SK-N-SH (cell line): ENCODE data around the gene MT1F. TPM values are rescaled to one million over a fixed set of nuclear protein-coding genes. Genes with fewer than 3 reads are reported as not detected.

ENCODE experiments used
- CTCF ChIA-PET: fragments of 300-600, 350-600 bp; formaldehyde crosslinking; extraction: SDS; loops from one replicate; lab custom pipeline; 2021; lab: Yijun Ruan, JAX
- POLR2A ChIA-PET: fragments of 350-600 bp; sonication (Branson Sonifier 250); formaldehyde crosslinking; extraction: SDS; loops from one replicate; lab custom pipeline; 2020; ENCODE audit warnings: antibody characterized with exemption, inconsistent platforms; lab: Yijun Ruan, JAX
- DNase-seq: peaks from one replicate; pipeline ENCODE4 v3.0.0; 2012
- H2AFZ ChIP-seq: fragments of 200-600 bp; sonication (generic); 2 replicates; pipeline ENCODE4 v1.8.1; 2016; ENCODE audit warnings: antibody characterized with exemption, mild to moderate bottlenecking, low read depth
- H3F3A ChIP-seq: fragments of 200-600 bp; sonication (generic); replicated peaks from 2 replicates; pipeline ENCODE3; 2016; ENCODE audit warnings: antibody characterized with exemption, mild to moderate bottlenecking; ENCODE audit not compliant: insufficient read depth
- H3K27ac ChIP-seq, 2 experiments: fragments of 200-500 bp in 1 of 2; fragments of 200-600 bp in 1 of 2; sonication (Bioruptor generic) in 1 of 2; sonication (generic), shearing (Covaris generic) in 1 of 2; 2 replicates each; pipeline versions ENCODE4 v1.5.1 to v1.6.1; 2014 to 2016; ENCODE audit warnings: low read depth in 2 of 2, inconsistent platforms in 1 of 2, low read length in 1 of 2, mild to moderate bottlenecking in 1 of 2, mixed read lengths in 1 of 2
- H3K27me3 ChIP-seq: fragments of 200-600 bp; sonication (generic), shearing (Covaris generic); 2 replicates; pipeline ENCODE4 v1.6.1; 2016; ENCODE audit warnings: mixed run types; ENCODE audit not compliant: insufficient read depth
- H3K36me3 ChIP-seq, 2 experiments: fragments of 200-500 bp in 1 of 2; fragments of 200-600 bp in 1 of 2; sonication (Bioruptor generic) in 1 of 2; sonication (generic) in 1 of 2; replicated peaks in 1 of 2; 2 replicates each; pipeline versions ENCODE3 to v1.5.1; 2014 to 2016; ENCODE audit warnings: low read length in 1 of 2, mild to moderate bottlenecking in 1 of 2; ENCODE audit not compliant: insufficient read depth in 2 of 2, control insufficient read depth in 1 of 2
- H3K4me1 ChIP-seq, 2 experiments: fragments of 200-500 bp in 1 of 2; fragments of 200-600 bp in 1 of 2; sonication (Bioruptor generic) in 1 of 2; sonication (generic), shearing (Covaris generic) in 1 of 2; 2 replicates each; pipeline versions ENCODE4 v1.5.1 to v1.6.1; 2014 to 2016; ENCODE audit warnings: low read depth in 1 of 2, low read length in 1 of 2, mixed run types in 1 of 2; ENCODE audit not compliant: insufficient read depth in 2 of 2, control insufficient read depth in 1 of 2
- H3K4me2 ChIP-seq: fragments of 200-600 bp; sonication (generic), shearing (Covaris generic); 2 replicates; pipeline ENCODE4 v1.6.1; 2017; ENCODE audit warnings: mixed run types
- H3K4me3 ChIP-seq, 2 experiments: fragments of 200-500 bp in 1 of 2; fragments of 200-600 bp in 1 of 2; sonication (Bioruptor generic) in 1 of 2; sonication (generic), shearing (Covaris generic) in 1 of 2; 2 replicates each; pipeline versions ENCODE4 v1.5.1 to v1.8.1; 2014 to 2016; ENCODE audit warnings: low read depth in 2 of 2, inconsistent platforms in 1 of 2, low read length in 1 of 2, mild to moderate bottlenecking in 1 of 2, mixed read lengths in 1 of 2, moderate library complexity in 1 of 2
- H3K79me2 ChIP-seq: fragments of 200-600 bp; sonication (generic); 2 replicates; pipeline ENCODE4 v1.8.1; 2017; ENCODE audit warnings: mild to moderate bottlenecking; ENCODE audit not compliant: insufficient read depth
- H3K9ac ChIP-seq: fragments of 200-600 bp; sonication (generic); 2 replicates; pipeline ENCODE4 v1.6.1; 2017; ENCODE audit warnings: mixed run types
- H3K9me2 ChIP-seq: fragments of 200-600 bp; sonication (generic); 2 replicates; pipeline ENCODE4 v1.6.1; 2017; ENCODE audit warnings: mixed run types
- H3K9me3 ChIP-seq: fragments of 200-600 bp; sonication (generic); 2 replicates; pipeline ENCODE4 v1.6.1; 2017; ENCODE audit warnings: mixed run types, mild to moderate bottlenecking, moderate library complexity
- H4K20me1 ChIP-seq: fragments of 200-600 bp; sonication (generic); 2 replicates; pipeline ENCODE4 v1.6.1; 2017; ENCODE audit warnings: mild to moderate bottlenecking, mixed run types; ENCODE audit not compliant: insufficient read depth
- CTCF ChIP-seq: fragments of 200-600 bp; sonication (generic); IDR thresholded peaks from 2 replicates; pipeline ENCODE4 v1.6.1; 2017; ENCODE audit warnings: antibody characterized with exemption, mild to moderate bottlenecking, moderate library complexity
- ELF1 ChIP-seq: IDR thresholded peaks from 2 replicates; pipeline ENCODE4 v1.4.0; 2012
- EZH2phosphoT487 ChIP-seq: fragments of 200-600 bp; sonication (generic); IDR thresholded peaks from 2 replicates; pipeline ENCODE4 v1.6.1; 2017; ENCODE audit warnings: low read depth, mixed run types, mild to moderate bottlenecking, antibody characterized with exemption, moderate library complexity, borderline replicate concordance
- GABPA ChIP-seq: IDR thresholded peaks from 2 replicates; pipeline ENCODE4 v1.4.0; 2012; ENCODE audit warnings: low read depth, mild to moderate bottlenecking
- NFIC ChIP-seq: IDR thresholded peaks from 2 replicates; pipeline ENCODE4 v1.4.0; 2012; ENCODE audit warnings: borderline replicate concordance
- PBX3 ChIP-seq: IDR thresholded peaks from 2 replicates; pipeline ENCODE4; 2012
- RXRA ChIP-seq: IDR thresholded peaks from 2 replicates; pipeline ENCODE4 v1.4.0; 2012; ENCODE audit warnings: low read depth, mild to moderate bottlenecking, borderline replicate concordance
- SMC3 ChIP-seq: IDR thresholded peaks from 2 replicates; pipeline ENCODE4 v1.6.1; 2012; ENCODE audit warnings: low read depth, low read length, improper control_type of control experiment
- WGBS: methylation state at CpG from one replicate; pipeline ENCODE4 v1.1.6; 2017; ENCODE audit warnings: low lambda C conversion rate; 5-methylcytosine and 5-hydroxymethylcytosine counted together
- polyA plus RNA-seq, 3 experiments: library from polyadenylated mRNA; depleted of rRNA; stranded (reverse); fragments of >200 nt; gene quantifications; 2 replicates each; pipeline ENCODE4 v1.2.3, GENCODE V29; 2012

MT1F gene
- polyA plus RNA-seq, 1 of the 3 experiments (the other 2 are of a cell fraction), result 13.0 TPM

GRCh38 chr16:56610609-56611111 lies 47.1 kb upstream of the MT1F start:
- peak overlapping the region; percentile 90 for H3K9ac ChIP-seq
- H3F3A ChIP-seq, result peaks cover 71% of the 10 kb centered on the region
- H3K4me2 ChIP-seq, result peak overlapping the region; percentile 88
- no peaks in the 10 kb centered on the region for H3K27me3 ChIP-seq
- ChIA-PET CTCF (interaction anchor here (0.9 to 1.8 kb wide), 2 partner anchors 10 to 91 kb away, joined by 4 to 8 read pairs; no protein-coding TSS in a partner anchor), POLR2A (interaction anchor here (1.5 kb wide), 1 partner anchor 72 kb away, joined by 6 read pairs; the partner anchor contains the start of gene MT1X)
- peak overlapping the region; percentile 77 to 96 for H3K27ac ChIP-seq
- H3K79me2 ChIP-seq, result peaks cover 30% of the 10 kb centered on the region
- DNase-seq, result no peak
- H3K9me2 ChIP-seq, result no peaks in the 10 kb centered on the region
- H4K20me1 ChIP-seq, result no peaks in the 10 kb centered on the region; the same call in 1 of the 2 replicates
- no peaks in the 10 kb centered on the region for H3K9me3 ChIP-seq
- 78% methylated on average over 2 of the region's 2 CpGs for WGBS
- peak overlapping the region in 1 of 2 experiments; percentile 94; a peak in 2 of 4 replicates for H3K4me3 ChIP-seq
- peaks cover 46 to 56% of the 10 kb centered on the region in 2 experiments; a peak in 3 of 4 replicates for H3K4me1 ChIP-seq
- no peaks in the 10 kb centered on the region for H3K36me3 ChIP-seq
- H2AFZ ChIP-seq, result no peak overlapping the region
- no peak for TF ChIP-seq SMC3
- peak; percentile 13; the same call in 1 of the 2 replicates for TF ChIP-seq ELF1

GRCh38 chr16:56611281-56611833 lies 46.4 kb upstream of the MT1F start:
- no peak for DNase-seq
- H3K36me3 ChIP-seq, result no peaks in the 10 kb centered on the region
- ChIA-PET CTCF (interaction anchor here (0.9 to 1.8 kb wide), 3 partner anchors 11 to 91 kb away, joined by 3 to 8 read pairs (median 4); no protein-coding TSS in a partner anchor), POLR2A (interaction anchor here (1.5 kb wide), 1 partner anchor 71 kb away, joined by 6 read pairs; the partner anchor contains the start of gene MT1X)
- H3K4me1 ChIP-seq, result peaks cover 43 to 55% of the 10 kb centered on the region in 2 experiments; a peak in 3 of 4 replicates
- no peak overlapping the region for H3K4me3 ChIP-seq
- H3K9me2 ChIP-seq, result no peaks in the 10 kb centered on the region
- H3K9me3 ChIP-seq, result no peaks in the 10 kb centered on the region
- peak overlapping the region in 1 of 2 experiments; percentile 96; a peak in 3 of 4 replicates for H3K27ac ChIP-seq
- peaks cover 64% of the 10 kb centered on the region for H3F3A ChIP-seq
- H2AFZ ChIP-seq, result no peak overlapping the region
- TF ChIP-seq EZH2phosphoT487 (no peak), PBX3 (no peak), NFIC (no peak), RXRA (peak; percentile 62; the same call in 1 of the 2 replicates), CTCF (no peak), GABPA (no peak)
- peaks cover 30% of the 10 kb centered on the region for H3K79me2 ChIP-seq
- no peak overlapping the region for H3K9ac ChIP-seq
- 75% methylated on average over 1 of the region's 2 CpGs for WGBS
- no peaks in the 10 kb centered on the region for H3K27me3 ChIP-seq
- H4K20me1 ChIP-seq, result no peaks in the 10 kb centered on the region; the same call in 1 of the 2 replicates
- peak overlapping the region; percentile 88 for H3K4me2 ChIP-seq
